SH-SY5Y (cell line): ENCODE data around the gene SNED1.

Experiments used
- GATA2 ChIP-seq: IDR thresholded peaks from 2 replicates; pipeline ENCODE4 v1.6.1; 2011; ENCODE audit warnings: mild to moderate bottlenecking, low read depth, low read length
- GATA3 ChIP-seq: IDR thresholded peaks from 2 replicates; pipeline ENCODE4 v1.6.1; 2011; ENCODE audit warnings: low read depth, mild to moderate bottlenecking, low read length, moderate library complexity

DNA sequence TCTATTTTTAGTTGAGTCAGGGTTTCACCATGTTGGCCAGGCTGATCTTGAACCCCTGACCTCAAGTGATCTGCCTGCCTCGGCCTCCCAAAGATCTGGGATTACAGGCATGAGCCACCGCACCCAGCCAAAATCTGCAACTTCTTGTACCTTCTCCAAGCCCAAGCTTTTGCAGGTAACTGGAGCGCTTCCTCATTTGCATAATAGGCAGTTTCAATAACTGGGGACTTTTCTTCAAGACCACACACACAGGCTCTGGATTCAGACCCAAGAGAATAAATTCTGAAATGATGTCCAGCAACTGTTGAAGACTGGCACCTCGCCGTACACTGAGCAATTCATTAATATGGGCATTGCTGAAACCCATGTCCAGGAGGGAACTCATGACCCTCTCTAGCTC lies 100.8 kb downstream of the SNED1 start:
- TF ChIP-seq GATA3: no peak
- no peak for TF ChIP-seq GATA2
